Pancreas (tissue), 10 donors: ENCODE data around the gene EGFL7. TPM values are rescaled to one million over a fixed set of nuclear protein-coding genes. Genes with fewer than 3 reads are reported as not detected.

Source experiments
- ATAC-seq, 4 donors: fragments of 200-7000 bp; cut with Tn5 transposase; one replicate each; pipeline versions ENCODE4 v1.8.0 to v1.9.1; 2020; ENCODE audit warnings: mild to moderate bottlenecking in 4 of 4, moderate library complexity in 4 of 4
- DNase-seq, 6 donors: peaks; one replicate each; pipeline ENCODE4 v3.0.0-alpha.2; 2020
- FAIRE-seq: peaks from 2 replicates; lab custom pipeline; 2012; peaks lifted over from hg19 to GRCh38; lab: Jason Lieb, UNC
- H3K27ac ChIP-seq, 4 donors: fragments of 200-600 bp; sonication (generic); 1 replicate in 3 of 4; 2 replicates in 1 of 4; pipeline versions ENCODE4 v1.5.0 to v1.8.0; 2020
- H3K27me3 ChIP-seq, 4 donors: fragments of 200-600 bp; one replicate each; pipeline ENCODE4 v1.8.0; 2021
- H3K36me3 ChIP-seq, 3 donors: fragments of 200-600 bp; sonication (generic) in 1 of 3; one replicate each; pipeline versions ENCODE4 v1.5.0 to v1.8.0; 2020 to 2021
- H3K4me1 ChIP-seq, 3 donors: fragments of 200-600 bp; one replicate each; pipeline ENCODE4 v1.8.0; 2021
- H3K4me3 ChIP-seq, 4 donors: fragments of 200-600 bp; sonication (generic) in 2 of 4; one replicate each; pipeline versions ENCODE4 v1.5.0 to v1.8.0; 2020 to 2021
- H3K9me3 ChIP-seq, 4 donors: fragments of 200-600 bp; one replicate each; pipeline ENCODE4 v1.8.0; 2021
- CTCF ChIP-seq, 4 donors: fragments of 200-600 bp; sonication (generic) in 3 of 4; IDR thresholded peaks; one replicate each; pipeline versions ENCODE4 v1.5.0 to v1.8.0; 2021; ENCODE audit warnings: antibody characterized with exemption in 4 of 4
- WGBS, 2 donors: extraction: QIAGEN DNeasy Blood & Tissue Kit; methylation state at CpG; one replicate each; pipeline ENCODE4 v1.1.7; 2013; 5-methylcytosine and 5-hydroxymethylcytosine counted together
- intact Hi-C, 3 donors: fragments of 100-400 bp; cut with DNase I; formaldehyde crosslinking; loops; one replicate each; pipeline versions ENCODE4 v1.11.1 to v1.14.2; 2022
- polyA plus RNA-seq, 2 donors: library from polyadenylated mRNA; stranded (reverse); fragments of 200-250 nt; gene quantifications; one replicate each; pipeline ENCODE4 v1.2.3, GENCODE V29; 2013
- total RNA-seq, 6 donors: library from RNA; stranded (reverse); fragmentation: NEBNext Ultra II Directional in 4 of 6; extraction: Animal tissue kit (Norgen Biotek cat#: 25700) in 4 of 6; gene quantifications; one replicate each; pipeline versions ENCODE4 v1.2.1 to v1.2.4, GENCODE V29; 2021 to 2023
- donor health status: healthy with polysubstance abuse.
- donor health status: DM: no; HTN: no; CAD: no; lungs with moderate emphysema.
- donor health status: DM: no; HTN: no; CAD: no.
- donor health status: control.
- donor health status: control.
- donor health status: Bipolar disorder and iron deficiency.
- donor health status: DM: yes; HTN: yes; CAD: no.
- donor health status: DM: no; HTN: no; CAD: no.
- donor health status: DM: no; HTN: no; CAD: no.
- donor health status: DM: yes; HTN: yes; CAD: no.

EGFL7 gene
- total and polyA plus RNA-seq, 8 donors, result 8.6 to 134 (median 16.7) TPM

- no peak overlapping the region for H3K4me3 ChIP-seq
- WGBS, 2 donors, result 12 to 15% methylated on average over 15 of the region's 15 CpGs
- H3K36me3 ChIP-seq, result no peaks in the 10 kb centered on the region
- no peak for TF ChIP-seq CTCF (IDR thresholded peaks at IDR 0.05)
- no peaks in the 10 kb centered on the region for H3K27me3 ChIP-seq
- DNase-seq (peak in 5 of 6 donors; percentile 79 to 91 (median 84)), FAIRE-seq (no peak), ATAC-seq (peak in 3 of 4 donors; percentile 3 to 27 (median 5))
- intact Hi-C loops, result no loop called here
- H3K27ac ChIP-seq, result peak overlapping the region; percentile 51 to 91 (median 80)
- H3K9me3 ChIP-seq, result no peaks in the 10 kb centered on the region
- peaks cover 55 to 77% (median 56%) of the 10 kb centered on the region in 3 donors for H3K4me1 ChIP-seq
These were observed 28.1 kb downstream of the EGFL7 start for GRCh38 chr9:136690806-136691261.

- no peak for ATAC-seq
These were observed 28.8 kb downstream of the EGFL7 start for GRCh38 chr9:136691316-136692184.

GRCh38 chr9:136692185-136693134 is 29.7 kb downstream of the EGFL7 start:
- TF ChIP-seq CTCF (IDR thresholded peaks at IDR 0.05), result no peak
- peaks cover 67 to 86% (median 67%) of the 10 kb centered on the region in 3 donors for H3K4me1 ChIP-seq
- ATAC-seq, result no peak
- DNase-seq, result peak in 5 of 6 donors; percentile 26 to 85 (median 58)
- no peaks in the 10 kb centered on the region for H3K9me3 ChIP-seq
- H3K4me3 ChIP-seq, result no peak overlapping the region
- peak overlapping the region; percentile 74 to 91 (median 90) for H3K27ac ChIP-seq
- 88 to 90% methylated on average over 40 to 46 of the region's 46 CpGs for WGBS, 2 donors
- H3K27me3 ChIP-seq, result no peaks in the 10 kb centered on the region
- FAIRE-seq, result no peak
- intact Hi-C loops, result no loop called here
- no peaks in the 10 kb centered on the region for H3K36me3 ChIP-seq

More at GRCh38 chr9:136691316-136692184, 28.8 kb downstream of the EGFL7 start:
- Histone ChIP-seq H3K27me3 (no peaks in the 10 kb centered on the region), H3K4me1 (peaks cover 62 to 82% (median 63%) of the 10 kb centered on the region in 3 donors), H3K4me3 (no peak overlapping the region), H3K27ac (peak overlapping the region in 2 of 4 donors; percentile 86 to 91), H3K9me3 (no peaks in the 10 kb centered on the region), H3K36me3 (no peaks in the 10 kb centered on the region)
- DNase-seq (peak in 5 of 6 donors; percentile 32 to 78 (median 36)), FAIRE-seq (no peak)
- WGBS, 2 donors, result 80 to 82% methylated on average over 27 to 29 of the region's 29 CpGs
- intact Hi-C loops, result no loop called here
- no peak for TF ChIP-seq CTCF (IDR thresholded peaks at IDR 0.05)

- WGBS, 2 donors, result 77% methylated on average over 14 of the region's 14 CpGs
- no peak for TF ChIP-seq CTCF (IDR thresholded peaks at IDR 0.05)
- intact Hi-C loops, result no loop called here
- Histone ChIP-seq H3K9me3 (no peaks in the 10 kb centered on the region), H3K36me3 (no peaks in the 10 kb centered on the region), H3K4me1 (peaks cover 68 to 89% (median 69%) of the 10 kb centered on the region in 3 donors), H3K4me3 (no peak overlapping the region), H3K27me3 (no peaks in the 10 kb centered on the region), H3K27ac (peak overlapping the region; percentile 74 to 91 (median 90))
- DNase-seq, result no peak
- FAIRE-seq, result no peak
- no peak for ATAC-seq
These were observed 30.4 kb downstream of the EGFL7 start for GRCh38 chr9:136693135-136693489.
